A549 treated with AZD2906 at 1 μM for 4 hours (cell line): Measurements from ENCODE around the gene ZNF226. TPM values are rescaled to one million over a fixed set of nuclear protein-coding genes. Genes with fewer than 3 reads are reported as not detected.

Experiments
- total RNA-seq: library from RNA; stranded (reverse); fragments of 200-300 nt; extraction: Qiagen RNA extraction; gene quantifications from 5 replicates; pipeline ENCODE4 v1.2.3, GENCODE V29; 2022

The ZNF226 gene
- total RNA-seq = 17.2 to 21.5 TPM (median 18.9 TPM) in 5 replicates

GRCh38 chr19:44164673-44165512, at the start of gene ZNF226:
ZNF226 (plus strand) TSS chr19:44165100; CDS start chr19:44170081, 4,981 bp downstream.

GRCh38 chr19:44141191-44142058, 23.5 kb upstream of the ZNF226 start, which contains the start of gene ZNF234:
ZNF234 (plus strand) TSS chr19:44141554; CDS start chr19:44144633, 3,079 bp downstream.

GRCh38 chr19:44212250-44212865, 47.5 kb downstream of the ZNF226 start, which contains the start of gene ZNF227:
ZNF227 (plus strand) TSS chr19:44212532; CDS start chr19:44217793, 5,261 bp downstream.

Other genes with a start within 250 kb of the ZNF226 start
- 9.1 to 11.6 TPM (median 9.6 TPM) in 5 replicates for gene ZNF45, start 229.8 kb upstream of the ZNF226 start, total RNA-seq
- gene ZNF221, start 213.9 kb upstream of the ZNF226 start, total RNA-seq = 0.61 to 0.78 TPM (median 0.64 TPM) in 5 replicates
- 2.3 to 3.9 TPM (median 2.7 TPM) in 5 replicates for gene ZNF155, start 180.9 kb upstream of the ZNF226 start, total RNA-seq
- gene ZNF230, start 162.1 kb upstream of the ZNF226 start, total RNA-seq = 2.5 to 3.0 TPM (median 2.9 TPM) in 5 replicates
- gene ZNF222, start 139.7 kb upstream of the ZNF226 start, total RNA-seq = 2.9 to 4.7 TPM (median 3.3 TPM) in 5 replicates
- 1.9 to 4.0 TPM (median 3.2 TPM) in 5 replicates for gene ZNF223, start 113.1 kb upstream of the ZNF226 start, total RNA-seq
- 0.30 to 0.55 TPM (median 0.38 TPM) in 5 replicates for gene ZNF284, start 92.9 kb upstream of the ZNF226 start, total RNA-seq
- gene ZNF224, start 70.7 kb upstream of the ZNF226 start, total RNA-seq = 7.7 to 12.2 TPM (median 9.0 TPM) in 5 replicates
- gene ZNF225, start 51.7 kb upstream of the ZNF226 start, total RNA-seq = 2.2 to 3.7 TPM (median 2.6 TPM) in 5 replicates
- gene ZNF234, start 23.5 kb upstream of the ZNF226 start, total RNA-seq = 1.4 to 2.3 TPM (median 2.0 TPM) in 5 replicates
- 9.7 to 12.9 TPM (median 10.0 TPM) in 5 replicates for gene ZNF227, start 47.4 kb downstream of the ZNF226 start, total RNA-seq
- gene ZNF233, start 94.8 kb downstream of the ZNF226 start, total RNA-seq = 0.40 to 0.79 TPM (median 0.50 TPM) in 5 replicates
- gene ZNF235, start 139.9 kb downstream of the ZNF226 start, total RNA-seq = 2.6 to 3.4 TPM (median 2.8 TPM) in 5 replicates
- 1.6 to 2.3 TPM (median 1.8 TPM) in 5 replicates for gene ZNF112, start 191.6 kb downstream of the ZNF226 start, total RNA-seq
- 1.6 to 2.3 TPM (median 2.1 TPM) in 5 replicates for gene ZNF285, start 236.5 kb downstream of the ZNF226 start, total RNA-seq